NCI-H1105 (cell line): ENCODE data around the gene RPL10.

Experiments
- DNase-seq: peaks from one replicate; lab custom pipeline; 2025; lab: John Stamatoyannopoulos, UW

Gene RPL10

GRCh38 chrX:154397888-154398667 lies at the start of gene RPL10:
Gene RPL10, plus strand, starts transcription at chrX:154398377. Its CDS starts 143 bp downstream, at chrX:154398520.
- peak; percentile 99 for DNase-seq

GRCh38 chrX:154348646-154349358 lies 49.4 kb upstream of the RPL10 start:
- no peak for DNase-seq

GRCh38 chrX:154349359-154349935 lies 48.7 kb upstream of the RPL10 start:
- DNase-seq: no peak

- no peak for DNase-seq
These were observed 48.2 kb upstream of the RPL10 start for GRCh38 chrX:154349979-154350378.

- DNase-seq: no peak
These were observed 47.6 kb upstream of the RPL10 start for GRCh38 chrX:154350429-154351182.

- DNase-seq: no peak
These were observed 46.8 kb upstream of the RPL10 start for GRCh38 chrX:154351183-154352011.

GRCh38 chrX:154352012-154352401 lies 46.2 kb upstream of the RPL10 start:
- no peak for DNase-seq

- no peak for DNase-seq
These were observed 45.7 kb upstream of the RPL10 start for GRCh38 chrX:154352466-154352865.

- DNase-seq: no peak
These were observed 44.9 kb upstream of the RPL10 start for GRCh38 chrX:154353172-154353843.

GRCh38 chrX:154354013-154354412 lies 44.2 kb upstream of the RPL10 start:
- no peak for DNase-seq

- DNase-seq: no peak
These were observed 43.7 kb upstream of the RPL10 start for GRCh38 chrX:154354516-154354915.

- no peak for DNase-seq
These were observed 42.9 kb upstream of the RPL10 start for GRCh38 chrX:154355094-154355775.

GRCh38 chrX:154355776-154356140 lies 42.4 kb upstream of the RPL10 start:
- no peak for DNase-seq

GRCh38 chrX:154356596-154356995 lies 41.6 kb upstream of the RPL10 start:
- no peak for DNase-seq

- DNase-seq: no peak
These were observed 41.0 kb upstream of the RPL10 start for GRCh38 chrX:154357205-154357604.

- no peak for DNase-seq
These were observed 40.2 kb upstream of the RPL10 start for GRCh38 chrX:154358011-154358410.

- no peak for DNase-seq
These were observed 39.3 kb upstream of the RPL10 start for GRCh38 chrX:154358829-154359228.

- no peak for DNase-seq
These were observed 38.6 kb upstream of the RPL10 start for GRCh38 chrX:154359362-154360154.

GRCh38 chrX:154360155-154360713 lies 37.9 kb upstream of the RPL10 start:
- DNase-seq: no peak
